GM12878 (cell line): ENCODE measurements around the gene CREB5.

Experiments used
- ATF3 ChIP-seq: IDR thresholded peaks from 2 replicates; pipeline ENCODE4 v1.6.1; 2011; ENCODE audit warnings: low read depth, mild to moderate bottlenecking, low read length, moderate library complexity, borderline replicate concordance; ENCODE audit errors: extremely low read depth
- CTCF ChIP-seq, 3 experiments: IDR thresholded peaks in 2 of 3; conservative IDR thresholded peaks in 1 of 3; 2 replicates each; pipeline ENCODE4 v1.5.1; 2011; ENCODE audit warnings: low read depth in 3 of 3, low read length in 3 of 3, mild to moderate bottlenecking in 3 of 3, control low read depth in 2 of 3, moderate library complexity in 2 of 3, inconsistent platforms in 1 of 3, mixed read lengths in 1 of 3; ENCODE audit not compliant: control insufficient read depth in 2 of 3, insufficient read depth in 1 of 3; ENCODE audit errors: extremely low read depth in 1 of 3
- EZH2 ChIP-seq: IDR thresholded peaks from 2 replicates; pipeline ENCODE4 v1.6.1; 2012; ENCODE audit warnings: low read depth, mild to moderate bottlenecking, control low read depth, inconsistent platforms, low read length, borderline replicate concordance; ENCODE audit not compliant: control insufficient read depth
- MTA2 ChIP-seq: fragments of 450-650 bp; IDR thresholded peaks from 2 replicates; pipeline ENCODE4 v1.6.1; 2016; ENCODE audit warnings: low read depth, mild to moderate bottlenecking, moderate library complexity
- SREBF2 ChIP-seq: IDR thresholded peaks from 2 replicates; pipeline ENCODE4 v1.6.1; 2012; ENCODE audit warnings: mild to moderate bottlenecking, low read length
- ZNF274 ChIP-seq: IDR thresholded peaks from one replicate; pipeline ENCODE4 v1.8.0; 2011; ENCODE audit not compliant: insufficient read length, insufficient read depth

- no peak for TF ChIP-seq ZNF274
- no peak for TF ChIP-seq CTCF (IDR thresholded peaks at IDR 0.05 in 2 of 3, conservative IDR thresholded peaks at IDR 0.05 in 1 of 3; ENCODE audit: control insufficient read depth in 2 of 3, extremely low read depth in 1 of 3, insufficient read depth in 1 of 3, low read depth in 3 of 3, low read length in 3 of 3)
- TF ChIP-seq EZH2, result no peak
- no peak for TF ChIP-seq SREBF2
- no peak for TF ChIP-seq ATF3
- TF ChIP-seq MTA2, result no peak
Measured at GRCh38 chr7:28871077-28871476, 458.8 kb downstream of the CREB5 start.
